IMR-90 (cell line): ENCODE data around the gene TET1.

Experiments used
- BHLHE40 ChIP-seq: fragments of 150-350 bp; IDR thresholded peaks from 2 replicates; pipeline ENCODE4 v1.6.1; 2016; ENCODE audit warnings: mild to moderate bottlenecking, low read depth, low read length
- CEBPB ChIP-seq: IDR thresholded peaks from 2 replicates; pipeline ENCODE4 v1.6.1; 2012; ENCODE audit warnings: low read depth, low read length, improper control_type of control experiment
- CTCF ChIP-seq: conservative IDR thresholded peaks from 2 replicates; pipeline ENCODE4 v1.5.1; 2012; ENCODE audit warnings: mild to moderate bottlenecking, low read depth, low read length, improper control_type of control experiment
- MAFK ChIP-seq: IDR thresholded peaks from 2 replicates; pipeline ENCODE4 v1.6.1; 2012; ENCODE audit warnings: low read depth, low read length, improper control_type of control experiment
- MXI1 ChIP-seq: IDR thresholded peaks from 2 replicates; pipeline ENCODE4 v1.6.1; 2012; ENCODE audit warnings: low read depth, mild to moderate bottlenecking, low read length, moderate library complexity, borderline replicate concordance
- POLR2A ChIP-seq: IDR thresholded peaks from 2 replicates; pipeline ENCODE4 v1.6.1; 2012; ENCODE audit warnings: mild to moderate bottlenecking, low read depth, low read length
- RAD21 ChIP-seq: IDR thresholded peaks from 2 replicates; pipeline ENCODE4 v1.6.1; 2012; ENCODE audit warnings: low read length, improper control_type of control experiment
- RFX5 ChIP-seq: IDR thresholded peaks from 2 replicates; pipeline ENCODE4 v1.8.0; 2012; ENCODE audit warnings: low read depth, mild to moderate bottlenecking, low read length, moderate library complexity
- USF2 ChIP-seq: fragments of 150-350 bp; IDR thresholded peaks from 2 replicates; pipeline ENCODE4 v1.6.1; 2017; ENCODE audit warnings: mild to moderate bottlenecking, antibody characterized with exemption, low read length, low read depth

- TF ChIP-seq POLR2A (no peak), MXI1 (no peak), USF2 (no peak), CTCF (no peak), BHLHE40 (no peak), CEBPB (no peak), MAFK (no peak), RAD21 (no peak), RFX5 (no peak)
Measured at GRCh38 chr10:68725016-68725415, 164.9 kb downstream of the TET1 start.
